Esophagus (tissue), 2 donors: ENCODE results near the gene RTF2. TPM values are rescaled to one million over a fixed set of nuclear protein-coding genes. Genes with fewer than 3 reads are reported as not detected.

Experiments used
- H3K27ac ChIP-seq, 2 donors: one replicate each; pipeline ENCODE4 v1.5.1; 2013; ENCODE audit warnings: low read depth in 2 of 2, mild to moderate bottlenecking in 2 of 2, inconsistent platforms in 1 of 2, low read length in 1 of 2, moderate library complexity in 1 of 2
- H3K27me3 ChIP-seq, 2 donors: one replicate each; pipeline ENCODE4 v1.6.1; 2013; ENCODE audit warnings: low read length in 2 of 2, control low read depth in 1 of 2, mild to moderate bottlenecking in 1 of 2; ENCODE audit not compliant: insufficient read depth in 2 of 2, control insufficient read depth in 1 of 2
- H3K36me3 ChIP-seq, 2 donors: one replicate each; pipeline ENCODE4 v1.6.1; 2013; ENCODE audit warnings: low read length in 1 of 2; ENCODE audit not compliant: control insufficient read depth in 2 of 2, insufficient read depth in 2 of 2
- H3K4me1 ChIP-seq, 2 donors: one replicate each; pipeline ENCODE4 v1.6.1; 2013; ENCODE audit warnings: low read length in 1 of 2; ENCODE audit not compliant: control insufficient read depth in 2 of 2, insufficient read depth in 2 of 2
- H3K4me3 ChIP-seq, 2 donors: one replicate each; pipeline ENCODE4 v1.5.1; 2013; ENCODE audit warnings: low read length in 2 of 2, mild to moderate bottlenecking in 2 of 2, low read depth in 1 of 2, moderate library complexity in 1 of 2
- H3K9me3 ChIP-seq, 2 donors: one replicate each; pipeline ENCODE4 v1.6.1; 2013; ENCODE audit warnings: mild to moderate bottlenecking in 2 of 2, low read depth in 1 of 2, low read length in 1 of 2, moderate library complexity in 1 of 2; ENCODE audit not compliant: control insufficient read depth in 2 of 2, insufficient read depth in 1 of 2
- WGBS, 2 donors: extraction: QIAGEN DNeasy Blood & Tissue Kit; methylation state at CpG; one replicate each; pipeline ENCODE4 v1.1.7; 2013; 5-methylcytosine and 5-hydroxymethylcytosine counted together
- polyA plus RNA-seq, 2 donors: library from polyadenylated mRNA; stranded (reverse); fragments of 200-250 nt; gene quantifications; one replicate each; pipeline ENCODE4 v1.2.3, GENCODE V29; 2013
- donor health status: healthy with polysubstance abuse.
- donor health status: Bipolar disorder and iron deficiency.

RTF2 gene
- polyA plus RNA-seq, 2 donors = 35.4 to 62.8 TPM

DNA sequence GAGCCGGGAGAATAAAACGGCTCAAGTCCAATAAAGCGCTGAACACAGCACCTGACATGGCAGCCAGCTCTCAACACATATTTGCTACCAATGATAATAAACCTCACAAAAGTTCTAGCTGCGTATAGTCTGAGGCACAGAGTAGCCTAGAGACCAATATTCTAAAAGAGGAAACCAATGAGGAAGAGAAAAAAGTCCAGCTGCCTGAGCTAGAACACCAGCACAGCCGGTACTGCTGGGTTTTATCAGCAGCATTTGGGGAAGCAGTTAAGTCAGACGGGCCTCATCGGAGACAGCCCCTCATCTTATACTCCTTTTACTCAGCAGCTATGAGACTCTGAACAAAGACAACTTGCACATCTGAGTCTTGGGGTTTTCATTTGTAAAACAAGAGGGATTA, 2.4 kb upstream of the RTF2 start:
- no peaks in the 10 kb centered on the region for H3K9me3 ChIP-seq
- no peaks in the 10 kb centered on the region for H3K27me3 ChIP-seq
- no peaks in the 10 kb centered on the region for H3K36me3 ChIP-seq
- no peak overlapping the region for H3K27ac ChIP-seq
- WGBS, 2 donors = 56 to 74% methylated on average over 7 of the region's 7 CpGs
- H3K4me1 ChIP-seq = no peaks in the 10 kb centered on the region
- no peak overlapping the region for H3K4me3 ChIP-seq

GRCh38 chr20:56467968-56468315, 485 bp upstream of the RTF2 start:
- no peaks in the 10 kb centered on the region for H3K9me3 ChIP-seq
- H3K4me3 ChIP-seq = peak overlapping the region; percentile 88
- 4 to 6% methylated on average over 7 of the region's 7 CpGs for WGBS, 2 donors
- no peaks in the 10 kb centered on the region for H3K27me3 ChIP-seq
- peak overlapping the region; percentile 62 to 89 for H3K27ac ChIP-seq
- peaks cover 0 to 2% of the 10 kb centered on the region in 2 donors for H3K36me3 ChIP-seq
- H3K4me1 ChIP-seq = no peaks in the 10 kb centered on the region

DNA sequence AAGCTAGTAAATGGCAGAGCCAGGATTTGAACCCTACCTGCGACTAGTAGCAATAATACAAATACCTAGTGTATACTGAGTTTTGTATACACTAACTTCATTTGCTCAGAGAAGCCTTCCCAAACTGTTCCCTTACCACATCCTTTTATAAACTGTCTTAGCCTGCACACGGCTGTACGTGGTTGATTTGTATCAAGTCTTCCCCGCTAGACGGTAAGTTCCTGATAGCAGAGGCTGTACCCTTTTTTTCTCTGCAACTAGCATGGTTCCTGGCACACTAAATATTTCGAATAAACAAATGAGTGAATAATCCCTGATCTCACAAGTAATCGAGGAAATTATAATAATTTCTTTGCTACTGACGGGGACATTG, 636 bp downstream of the RTF2 start:
- 19 to 25% methylated on average over 8 of the region's 8 CpGs for WGBS, 2 donors
- peaks cover 2 to 7% of the 10 kb centered on the region in 2 donors for H3K36me3 ChIP-seq
- H3K27me3 ChIP-seq = no peaks in the 10 kb centered on the region
- peak overlapping the region; percentile 88 for H3K4me3 ChIP-seq
- no peaks in the 10 kb centered on the region for H3K4me1 ChIP-seq
- H3K27ac ChIP-seq = peak overlapping the region in 1 of 2 donors; percentile 81
- H3K9me3 ChIP-seq = no peaks in the 10 kb centered on the region

DNA sequence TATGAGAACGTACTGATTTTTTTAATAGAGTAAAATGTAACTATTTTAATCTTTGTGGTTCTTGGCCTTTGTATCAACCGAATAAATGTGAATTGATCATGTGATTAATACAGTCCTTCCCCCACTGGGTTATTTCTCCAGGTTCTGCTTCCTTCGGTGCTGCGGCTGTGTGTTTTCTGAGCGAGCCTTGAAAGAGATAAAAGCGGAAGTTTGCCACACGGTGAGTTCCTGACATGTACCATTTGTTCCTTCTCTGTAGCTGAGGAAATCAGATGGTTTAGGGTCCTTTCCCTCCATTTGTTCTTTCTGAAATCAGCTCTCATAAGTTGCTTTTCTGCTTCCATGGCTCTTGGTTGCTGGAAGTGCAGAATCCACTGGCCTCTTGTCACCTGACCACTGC, 15.5 kb downstream of the RTF2 start:
- no peaks in the 10 kb centered on the region for H3K9me3 ChIP-seq
- no peaks in the 10 kb centered on the region for H3K27me3 ChIP-seq
- no peak overlapping the region for H3K4me3 ChIP-seq
- H3K4me1 ChIP-seq = no peaks in the 10 kb centered on the region
- peaks cover 17 to 22% of the 10 kb centered on the region in 2 donors for H3K36me3 ChIP-seq
- WGBS, 2 donors = 77 to 82% methylated on average over 7 of the region's 7 CpGs
- peak overlapping the region in 1 of 2 donors; percentile 35 for H3K27ac ChIP-seq

GRCh38 chr20:56487216-56487615, 18.8 kb downstream of the RTF2 start:
- H3K27me3 ChIP-seq = no peaks in the 10 kb centered on the region
- H3K4me1 ChIP-seq = no peaks in the 10 kb centered on the region
- WGBS, 2 donors = 81 to 86% methylated on average over 11 of the region's 11 CpGs
- H3K9me3 ChIP-seq = no peaks in the 10 kb centered on the region
- no peak overlapping the region for H3K27ac ChIP-seq
- H3K4me3 ChIP-seq = no peak overlapping the region
- H3K36me3 ChIP-seq = peaks cover 12 to 26% of the 10 kb centered on the region in 2 donors

- 95 to 97% methylated on average over 5 of the region's 5 CpGs for WGBS, 2 donors
- peaks cover 12 to 26% of the 10 kb centered on the region in 2 donors for H3K36me3 ChIP-seq
Observed at GRCh38 chr20:56488566-56488965, 20.1 kb downstream of the RTF2 start.

GRCh38 chr20:56501116-56501515, 32.7 kb downstream of the RTF2 start:
- H3K36me3 ChIP-seq = peaks cover 0 to 3% of the 10 kb centered on the region in 2 donors
- 98 to 100% methylated on average over 1 of the region's 1 CpG for WGBS, 2 donors

More at GRCh38 chr20:56488566-56488965, 20.1 kb downstream of the RTF2 start:
- no peaks in the 10 kb centered on the region for H3K9me3 ChIP-seq
- no peaks in the 10 kb centered on the region for H3K4me1 ChIP-seq
- no peaks in the 10 kb centered on the region for H3K27me3 ChIP-seq
- H3K4me3 ChIP-seq = no peak overlapping the region
- H3K27ac ChIP-seq = no peak overlapping the region

DNA sequence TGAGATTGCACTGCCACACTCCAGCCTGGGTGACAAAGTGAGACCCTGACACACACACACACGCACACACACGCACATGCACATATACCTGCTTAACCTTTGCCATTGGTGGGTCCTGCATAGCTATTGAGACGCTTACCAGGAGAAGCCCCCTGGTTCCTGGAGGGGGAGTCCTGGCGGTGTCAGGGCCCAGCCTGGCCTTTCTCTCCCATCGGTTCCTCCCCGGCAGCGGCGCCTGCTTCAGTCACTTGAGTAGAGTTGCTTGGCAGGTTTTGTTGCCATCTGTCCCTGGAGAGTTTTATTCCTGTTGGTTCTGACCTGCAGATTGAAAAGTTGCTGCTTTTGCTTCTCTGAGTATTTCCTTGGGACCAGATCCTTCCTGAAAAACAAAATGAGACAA, 35.5 kb downstream of the RTF2 start:
- whole genome bisulfite sequencing, 2 donors = 94% methylated on average over 8 of the region's 8 CpGs

More at GRCh38 chr20:56501116-56501515, 32.7 kb downstream of the RTF2 start:
- no peaks in the 10 kb centered on the region for H3K4me1 ChIP-seq
- no peaks in the 10 kb centered on the region for H3K9me3 ChIP-seq
- no peak overlapping the region for H3K4me3 ChIP-seq
- H3K27me3 ChIP-seq = no peaks in the 10 kb centered on the region
- no peak overlapping the region for H3K27ac ChIP-seq

DNA sequence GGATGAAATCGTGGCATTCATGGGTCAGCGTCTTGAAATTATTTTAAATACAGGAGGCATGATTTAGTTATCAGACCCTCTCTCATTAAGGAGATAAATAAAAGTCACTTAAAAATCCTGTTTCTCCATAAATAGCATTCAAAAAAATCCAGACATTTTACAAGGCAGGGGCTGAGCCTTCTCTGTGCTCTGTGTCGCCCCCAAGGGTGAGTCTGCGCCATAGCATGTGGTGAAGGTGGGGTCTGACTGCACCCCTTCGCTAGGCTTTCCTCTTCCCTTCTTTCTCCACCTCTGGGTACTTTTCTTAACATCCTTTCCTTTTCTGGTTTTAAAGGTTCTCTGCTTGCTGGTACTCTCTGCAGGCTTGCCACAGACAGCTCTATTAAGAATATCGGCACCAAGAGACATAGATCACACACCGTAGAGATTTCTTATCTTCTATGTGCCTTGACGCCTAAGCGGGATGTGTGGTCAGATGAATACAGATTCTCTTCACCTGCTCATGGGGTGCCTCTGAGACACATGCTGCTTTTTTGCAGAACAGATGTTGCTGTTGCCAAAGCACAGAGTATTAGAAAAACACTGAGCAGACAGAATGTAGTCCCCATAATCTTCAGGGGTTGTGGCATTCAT, 36.1 kb downstream of the RTF2 start:
- H3K36me3 ChIP-seq = peaks cover 0 to 3% of the 10 kb centered on the region in 2 donors
- 87 to 91% methylated on average over 9 of the region's 9 CpGs for WGBS, 2 donors
- no peaks in the 10 kb centered on the region for H3K27me3 ChIP-seq
- H3K4me3 ChIP-seq = no peak overlapping the region
- H3K9me3 ChIP-seq = no peaks in the 10 kb centered on the region
- H3K27ac ChIP-seq = no peak overlapping the region
- no peaks in the 10 kb centered on the region for H3K4me1 ChIP-seq

More for the DNA sequence above, 35.5 kb downstream of the RTF2 start:
- Histone ChIP-seq H3K27ac (no peak overlapping the region), H3K4me3 (no peak overlapping the region), H3K9me3 (no peaks in the 10 kb centered on the region), H3K36me3 (peaks cover 0 to 3% of the 10 kb centered on the region in 2 donors), H3K4me1 (no peaks in the 10 kb centered on the region), H3K27me3 (no peaks in the 10 kb centered on the region)

DNA sequence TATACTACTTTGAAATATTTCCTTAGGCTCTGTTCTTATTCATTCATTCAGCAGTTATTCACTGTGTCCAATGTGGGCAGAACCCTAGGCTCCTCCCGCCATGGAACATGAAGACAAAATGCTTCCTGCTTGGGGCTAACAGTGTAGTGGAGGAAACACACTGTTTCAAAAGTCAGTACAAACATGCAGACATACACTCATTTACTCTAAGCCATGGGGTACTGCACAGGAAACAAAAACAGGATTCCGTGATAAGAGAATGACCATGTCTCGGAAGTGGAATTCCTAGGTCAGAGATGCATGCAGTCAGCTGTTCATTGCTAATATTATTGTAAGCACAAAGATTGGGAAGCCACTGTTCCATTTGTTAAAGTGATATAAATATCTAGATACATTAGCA, 37.7 kb downstream of the RTF2 start:
- whole genome bisulfite sequencing, 2 donors = 58 to 62% methylated on average over 3 of the region's 3 CpGs
- Histone ChIP-seq H3K4me1 (no peaks in the 10 kb centered on the region), H3K36me3 (peaks cover 0 to 3% of the 10 kb centered on the region in 2 donors), H3K9me3 (no peaks in the 10 kb centered on the region), H3K27ac (no peak overlapping the region), H3K4me3 (no peak overlapping the region), H3K27me3 (no peaks in the 10 kb centered on the region)
